K562 (cell line): ENCODE data around the gene CBFA2T3. TPM values are rescaled to one million over a fixed set of nuclear protein-coding genes. Genes with fewer than 3 reads are reported as not detected.
A peak's percentile ranks its signal among the peaks of the same experiment; 100 is the strongest.

Experiments
- CHD1 ChIP-seq: fragments of 200-600 bp; sonication (generic); IDR thresholded peaks from one replicate; pipeline ENCODE4 v1.6.1; 2012; ENCODE audit warnings: mild to moderate bottlenecking, moderate library complexity, low read length, inconsistent platforms
- FOSL1 ChIP-seq: fragments of 200-800 bp; sonication (Bioruptor generic); conservative IDR thresholded peaks from 2 replicates; pipeline ENCODE4 v1.6.1; 2016; ENCODE audit warnings: missing genetic modification characterization, missing compliant biosample characterization
- FOXA1 ChIP-seq: fragments of 450-650 bp; IDR thresholded peaks from 2 replicates; pipeline ENCODE4 v1.6.1; 2016; ENCODE audit warnings: mild to moderate bottlenecking, borderline replicate concordance
- JUNB ChIP-seq: fragments of 450-650 bp; formaldehyde crosslinking; conservative IDR thresholded peaks from 2 replicates; pipeline ENCODE4 v1.4.0; 2020; ENCODE audit warnings: mild to moderate bottlenecking
- POLR2G ChIP-seq: fragments of 200-400 bp; formaldehyde crosslinking; IDR thresholded peaks from 2 replicates; pipeline ENCODE4 v1.6.1; 2017; ENCODE audit warnings: low read depth, mild to moderate bottlenecking, antibody characterized with exemption, low read length, moderate library complexity
- PTRF ChIP-seq: fragments of 450-650 bp; IDR thresholded peaks from 2 replicates; pipeline ENCODE4 v1.6.1; 2016; ENCODE audit warnings: mild to moderate bottlenecking, missing genetic modification characterization, missing compliant biosample characterization
- RCOR1 ChIP-seq, 2 experiments: IDR thresholded peaks; 2 replicates each; pipeline ENCODE4 v1.6.1; 2012; ENCODE audit warnings: low read depth in 2 of 2, low read length in 2 of 2, borderline replicate concordance in 1 of 2, improper control_type of control experiment in 1 of 2
- SIN3A ChIP-seq, 2 experiments: fragments of 150-350 bp in 1 of 2; IDR thresholded peaks; 2 replicates each; pipeline ENCODE4 v1.6.1; 2011 to 2016; ENCODE audit warnings: borderline replicate concordance in 2 of 2, low read depth in 2 of 2, low read length in 2 of 2, mild to moderate bottlenecking in 2 of 2, moderate library complexity in 2 of 2; ENCODE audit not compliant: control insufficient read depth in 1 of 2
- SMAD4 ChIP-seq: fragments of 250-450 bp; sonication (Bioruptor Pico); conservative IDR thresholded peaks from 2 replicates; pipeline ENCODE4 v1.8.0; 2021; ENCODE audit warnings: inconsistent platforms, mild to moderate bottlenecking, moderate library complexity
- TBP ChIP-seq: optimal IDR thresholded peaks from 2 replicates; pipeline ENCODE3; 2011; ENCODE audit warnings: low read depth, low read length, improper control_type of control experiment
- XRCC5 ChIP-seq: fragments of 200-400 bp; formaldehyde crosslinking; IDR thresholded peaks from 2 replicates; pipeline ENCODE4 v1.6.1; 2017; ENCODE audit warnings: low read depth, mild to moderate bottlenecking, low read length
- ZBTB49 ChIP-seq: sonication (generic); formaldehyde crosslinking; IDR thresholded peaks from 2 replicates; pipeline ENCODE4 v1.8.0; 2022; ENCODE audit warnings: missing genetic modification reagents, mild to moderate bottlenecking, borderline replicate concordance
- polyA plus RNA-seq, 8 experiments: library from polyadenylated mRNA; depleted of rRNA in 4 of 8; stranded (reverse) in 5 of 8; unstranded in 3 of 8; fragments of >200 nt; fragmentation: Nextera tagmentation in 2 of 8; fragmentation: Illumina TruSeq in 1 of 8; extraction: Ambion mirVana in 2 of 8; extraction: Trizol in 1 of 8; gene quantifications; 2 replicates each; pipeline versions ENCODE4 v1.2.1 to v1.2.3, GENCODE V29; 2011 to 2014; ENCODE audit warnings: inconsistent platforms in 1 of 8, missing spikeins in 1 of 8
- total RNA-seq, 7 experiments: library from RNA; depleted of rRNA in 6 of 7; stranded (reverse); fragments of >200 nt in 6 of 7; fragmentation: Illumina TruSeq in 2 of 7; extraction: Trizol in 2 of 7; gene quantifications; 2 replicates each; pipeline versions ENCODE4 v1.2.1 to v1.2.3, GENCODE V29; 2011 to 2021; ENCODE audit warnings: low replicate concordance in 1 of 7
- TF ChIP-seq, protein P1 (sequence below): fragments of 450-650 bp; IDR thresholded peaks from 2 replicates; pipeline ENCODE4 v1.6.1; 2016; ENCODE audit warnings: mild to moderate bottlenecking, moderate library complexity

CBFA2T3 gene
- total and polyA plus RNA-seq, 9 of the 15 experiments (the other 6 are each of a cell fraction or from before 2014, with no cell fraction given) = 2.3 to 145 (median 6.7) TPM

DNA sequence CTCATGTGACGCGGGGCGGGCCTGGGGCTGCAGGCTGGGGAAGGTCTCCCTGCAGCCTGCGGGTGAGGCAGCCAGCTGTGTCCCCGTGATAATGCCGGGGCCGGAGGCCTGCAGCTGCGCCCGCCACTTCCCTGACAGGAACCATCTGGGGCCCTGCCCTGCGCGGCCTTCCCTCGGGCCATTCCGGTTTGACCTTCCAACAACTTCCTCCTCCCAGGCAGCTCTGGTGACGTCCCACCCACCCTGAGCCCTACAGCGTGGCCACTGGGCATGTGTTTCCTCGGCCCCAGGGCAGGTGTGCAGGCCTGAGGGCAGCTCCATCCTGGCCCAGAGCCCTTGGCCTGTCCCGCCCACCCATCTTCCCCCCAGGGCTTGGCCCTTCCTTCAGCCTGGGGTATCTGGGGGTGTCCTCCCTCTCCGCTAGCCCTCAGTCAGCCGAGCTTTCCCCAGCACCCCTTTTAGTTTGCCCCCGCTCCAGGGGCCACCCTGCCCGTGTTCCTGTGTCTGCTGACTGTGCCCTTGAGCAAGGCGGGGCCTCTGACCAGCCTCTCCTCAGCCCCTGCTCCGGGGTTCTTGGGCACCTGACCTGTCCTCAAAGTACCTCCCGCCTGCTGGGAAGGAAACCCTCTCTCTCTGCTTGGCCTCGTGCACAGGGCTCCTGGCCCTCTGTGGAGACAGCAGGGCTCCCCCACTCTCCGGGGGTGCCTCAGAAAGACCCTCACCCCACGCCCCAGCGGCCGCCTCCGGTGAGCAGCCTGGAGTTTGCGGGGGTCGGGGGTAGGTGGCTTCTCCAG lies at the start of gene CBFA2T3 (continued):
- TF ChIP-seq RCOR1 (IDR thresholded peaks at IDR 0.05; ENCODE audit: borderline replicate concordance in 1 of 2, low read depth in 2 of 2, low read length in 2 of 2) (peak in 1 of 2 experiments; percentile 42; a peak in 2 of 4 replicates), JUNB (CRISPR knock-in tag) (no peak), FOSL1 (tag) (no peak), SMAD4 (CRISPR knock-in tag) (peak; percentile 90), PTRF (tag) (no peak), POLR2G (peak; percentile 81), SIN3A (IDR thresholded peaks at IDR 0.05; ENCODE audit: borderline replicate concordance in 2 of 2, control insufficient read depth in 1 of 2, low read depth in 2 of 2, low read length in 2 of 2) (peak; percentile 80 to 87; a peak in 1 of 4 replicates), TBP (peak; percentile 44), ZBTB49 (CRISPR knock-in tag) (0 out of 2 replicates have a peak, but pooled peaks have one; percentile 53), CHD1 (peak; percentile 87), FOXA1 (no peak), XRCC5 (no peak)
- TF ChIP-seq, protein P1, sequence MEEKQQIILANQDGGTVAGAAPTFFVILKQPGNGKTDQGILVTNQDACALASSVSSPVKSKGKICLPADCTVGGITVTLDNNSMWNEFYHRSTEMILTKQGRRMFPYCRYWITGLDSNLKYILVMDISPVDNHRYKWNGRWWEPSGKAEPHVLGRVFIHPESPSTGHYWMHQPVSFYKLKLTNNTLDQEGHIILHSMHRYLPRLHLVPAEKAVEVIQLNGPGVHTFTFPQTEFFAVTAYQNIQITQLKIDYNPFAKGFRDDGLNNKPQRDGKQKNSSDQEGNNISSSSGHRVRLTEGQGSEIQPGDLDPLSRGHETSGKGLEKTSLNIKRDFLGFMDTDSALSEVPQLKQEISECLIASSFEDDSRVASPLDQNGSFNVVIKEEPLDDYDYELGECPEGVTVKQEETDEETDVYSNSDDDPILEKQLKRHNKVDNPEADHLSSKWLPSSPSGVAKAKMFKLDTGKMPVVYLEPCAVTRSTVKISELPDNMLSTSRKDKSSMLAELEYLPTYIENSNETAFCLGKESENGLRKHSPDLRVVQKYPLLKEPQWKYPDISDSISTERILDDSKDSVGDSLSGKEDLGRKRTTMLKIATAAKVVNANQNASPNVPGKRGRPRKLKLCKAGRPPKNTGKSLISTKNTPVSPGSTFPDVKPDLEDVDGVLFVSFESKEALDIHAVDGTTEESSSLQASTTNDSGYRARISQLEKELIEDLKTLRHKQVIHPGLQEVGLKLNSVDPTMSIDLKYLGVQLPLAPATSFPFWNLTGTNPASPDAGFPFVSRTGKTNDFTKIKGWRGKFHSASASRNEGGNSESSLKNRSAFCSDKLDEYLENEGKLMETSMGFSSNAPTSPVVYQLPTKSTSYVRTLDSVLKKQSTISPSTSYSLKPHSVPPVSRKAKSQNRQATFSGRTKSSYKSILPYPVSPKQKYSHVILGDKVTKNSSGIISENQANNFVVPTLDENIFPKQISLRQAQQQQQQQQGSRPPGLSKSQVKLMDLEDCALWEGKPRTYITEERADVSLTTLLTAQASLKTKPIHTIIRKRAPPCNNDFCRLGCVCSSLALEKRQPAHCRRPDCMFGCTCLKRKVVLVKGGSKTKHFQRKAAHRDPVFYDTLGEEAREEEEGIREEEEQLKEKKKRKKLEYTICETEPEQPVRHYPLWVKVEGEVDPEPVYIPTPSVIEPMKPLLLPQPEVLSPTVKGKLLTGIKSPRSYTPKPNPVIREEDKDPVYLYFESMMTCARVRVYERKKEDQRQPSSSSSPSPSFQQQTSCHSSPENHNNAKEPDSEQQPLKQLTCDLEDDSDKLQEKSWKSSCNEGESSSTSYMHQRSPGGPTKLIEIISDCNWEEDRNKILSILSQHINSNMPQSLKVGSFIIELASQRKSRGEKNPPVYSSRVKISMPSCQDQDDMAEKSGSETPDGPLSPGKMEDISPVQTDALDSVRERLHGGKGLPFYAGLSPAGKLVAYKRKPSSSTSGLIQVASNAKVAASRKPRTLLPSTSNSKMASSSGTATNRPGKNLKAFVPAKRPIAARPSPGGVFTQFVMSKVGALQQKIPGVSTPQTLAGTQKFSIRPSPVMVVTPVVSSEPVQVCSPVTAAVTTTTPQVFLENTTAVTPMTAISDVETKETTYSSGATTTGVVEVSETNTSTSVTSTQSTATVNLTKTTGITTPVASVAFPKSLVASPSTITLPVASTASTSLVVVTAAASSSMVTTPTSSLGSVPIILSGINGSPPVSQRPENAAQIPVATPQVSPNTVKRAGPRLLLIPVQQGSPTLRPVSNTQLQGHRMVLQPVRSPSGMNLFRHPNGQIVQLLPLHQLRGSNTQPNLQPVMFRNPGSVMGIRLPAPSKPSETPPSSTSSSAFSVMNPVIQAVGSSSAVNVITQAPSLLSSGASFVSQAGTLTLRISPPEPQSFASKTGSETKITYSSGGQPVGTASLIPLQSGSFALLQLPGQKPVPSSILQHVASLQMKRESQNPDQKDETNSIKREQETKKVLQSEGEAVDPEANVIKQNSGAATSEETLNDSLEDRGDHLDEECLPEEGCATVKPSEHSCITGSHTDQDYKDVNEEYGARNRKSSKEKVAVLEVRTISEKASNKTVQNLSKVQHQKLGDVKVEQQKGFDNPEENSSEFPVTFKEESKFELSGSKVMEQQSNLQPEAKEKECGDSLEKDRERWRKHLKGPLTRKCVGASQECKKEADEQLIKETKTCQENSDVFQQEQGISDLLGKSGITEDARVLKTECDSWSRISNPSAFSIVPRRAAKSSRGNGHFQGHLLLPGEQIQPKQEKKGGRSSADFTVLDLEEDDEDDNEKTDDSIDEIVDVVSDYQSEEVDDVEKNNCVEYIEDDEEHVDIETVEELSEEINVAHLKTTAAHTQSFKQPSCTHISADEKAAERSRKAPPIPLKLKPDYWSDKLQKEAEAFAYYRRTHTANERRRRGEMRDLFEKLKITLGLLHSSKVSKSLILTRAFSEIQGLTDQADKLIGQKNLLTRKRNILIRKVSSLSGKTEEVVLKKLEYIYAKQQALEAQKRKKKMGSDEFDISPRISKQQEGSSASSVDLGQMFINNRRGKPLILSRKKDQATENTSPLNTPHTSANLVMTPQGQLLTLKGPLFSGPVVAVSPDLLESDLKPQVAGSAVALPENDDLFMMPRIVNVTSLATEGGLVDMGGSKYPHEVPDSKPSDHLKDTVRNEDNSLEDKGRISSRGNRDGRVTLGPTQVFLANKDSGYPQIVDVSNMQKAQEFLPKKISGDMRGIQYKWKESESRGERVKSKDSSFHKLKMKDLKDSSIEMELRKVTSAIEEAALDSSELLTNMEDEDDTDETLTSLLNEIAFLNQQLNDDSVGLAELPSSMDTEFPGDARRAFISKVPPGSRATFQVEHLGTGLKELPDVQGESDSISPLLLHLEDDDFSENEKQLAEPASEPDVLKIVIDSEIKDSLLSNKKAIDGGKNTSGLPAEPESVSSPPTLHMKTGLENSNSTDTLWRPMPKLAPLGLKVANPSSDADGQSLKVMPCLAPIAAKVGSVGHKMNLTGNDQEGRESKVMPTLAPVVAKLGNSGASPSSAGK = peak; percentile 84
